Cerebellar cortex (tissue), 1 donor: ENCODE measurements around the gene NAALADL2.

ENCODE experiments used
- DNase-seq: peaks from one replicate; pipeline ENCODE4 v3.0.0-alpha.2; 2015; ENCODE audit warnings: low spot score

The NAALADL2 gene

DNA sequence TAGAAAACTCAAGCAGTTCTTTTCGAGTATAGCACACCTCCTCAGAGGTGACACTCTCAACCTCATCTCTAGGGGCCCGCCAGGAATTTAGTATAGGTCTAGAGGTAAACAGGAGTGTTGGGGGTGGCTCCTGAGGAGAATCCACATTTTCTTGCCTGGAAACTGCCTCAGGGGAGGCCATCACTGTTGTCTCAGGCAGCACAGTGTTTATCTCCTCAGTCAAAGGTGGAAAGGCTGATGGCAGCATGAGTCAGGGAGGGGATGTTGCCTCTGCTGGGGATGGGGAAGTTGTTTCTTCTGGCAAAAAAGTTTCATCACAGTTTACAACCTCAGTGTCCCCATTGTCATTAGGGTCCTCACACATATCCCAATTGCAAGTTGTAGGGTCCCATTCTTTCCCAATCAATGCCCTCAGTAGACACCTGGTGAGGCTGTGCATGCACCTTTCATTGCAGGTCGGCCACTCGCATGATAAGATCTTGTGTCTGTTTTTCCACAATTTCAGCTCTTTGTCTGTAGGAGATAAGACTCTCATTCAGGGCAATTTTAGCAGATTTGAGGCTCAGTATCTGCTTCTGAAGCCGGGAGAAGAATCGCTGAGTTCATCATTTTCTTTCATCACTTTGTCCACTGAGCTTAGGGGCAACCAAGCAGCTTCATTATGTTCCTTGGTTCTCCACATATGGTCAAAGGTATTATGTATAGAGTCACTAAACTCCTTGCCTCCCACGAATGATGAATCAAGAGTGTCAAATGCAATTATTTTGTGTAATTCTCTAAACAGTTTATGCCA is 25.8 kb downstream of the NAALADL2 start:
- DNase-seq = no peak

DNA sequence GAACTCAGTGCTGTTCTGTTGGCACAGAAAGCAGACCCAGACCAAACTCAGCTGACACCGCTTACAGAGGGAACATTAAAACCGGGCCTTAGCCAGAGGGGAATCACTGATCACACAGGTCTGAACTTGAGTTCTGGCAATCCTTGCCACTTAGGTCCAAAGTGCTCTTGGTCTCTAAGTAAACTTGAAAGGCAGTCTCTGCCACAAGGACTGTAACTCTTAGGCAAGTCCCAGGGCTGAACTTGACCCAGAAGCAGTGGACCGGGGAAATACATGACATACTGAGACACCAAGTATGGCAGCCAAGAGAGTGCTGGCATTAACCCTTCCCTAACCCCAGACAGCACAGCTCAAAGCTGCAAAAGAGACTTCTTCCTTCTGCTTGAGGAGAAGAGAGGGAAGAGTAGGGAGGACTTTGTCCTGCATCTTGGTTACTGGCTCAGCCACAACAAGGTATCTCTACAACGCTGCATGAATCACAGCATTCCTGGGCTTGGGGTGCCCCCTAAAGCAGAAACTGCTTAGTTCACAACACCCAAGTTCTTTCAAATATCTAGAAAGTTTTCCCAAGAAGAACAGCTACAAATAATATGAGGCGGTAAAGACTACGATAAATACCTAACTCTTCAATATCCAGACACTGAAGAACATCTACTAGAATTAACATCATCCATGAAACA is 32.5 kb downstream of the NAALADL2 start:
- DNase-seq = no peak

DNA sequence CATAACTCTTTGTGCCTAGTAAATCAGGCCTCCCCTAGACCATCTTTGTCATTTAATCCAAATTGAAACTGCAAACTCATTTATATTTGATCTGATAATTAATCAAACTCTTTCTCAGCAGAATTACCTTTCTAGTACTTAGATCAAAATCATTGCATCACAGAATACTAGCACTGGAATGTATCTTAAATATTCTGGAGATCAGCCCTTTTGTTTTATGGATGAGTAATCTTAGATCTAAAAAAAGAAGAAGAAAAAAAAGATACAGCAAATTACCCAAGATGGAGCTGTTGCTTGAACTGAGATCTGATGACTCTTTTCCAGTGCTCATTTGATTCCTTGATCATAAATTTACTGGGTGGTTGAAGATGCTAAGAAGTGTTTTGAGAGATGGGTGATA is 47.9 kb downstream of the NAALADL2 start:
- no peak for DNase-seq

DNA sequence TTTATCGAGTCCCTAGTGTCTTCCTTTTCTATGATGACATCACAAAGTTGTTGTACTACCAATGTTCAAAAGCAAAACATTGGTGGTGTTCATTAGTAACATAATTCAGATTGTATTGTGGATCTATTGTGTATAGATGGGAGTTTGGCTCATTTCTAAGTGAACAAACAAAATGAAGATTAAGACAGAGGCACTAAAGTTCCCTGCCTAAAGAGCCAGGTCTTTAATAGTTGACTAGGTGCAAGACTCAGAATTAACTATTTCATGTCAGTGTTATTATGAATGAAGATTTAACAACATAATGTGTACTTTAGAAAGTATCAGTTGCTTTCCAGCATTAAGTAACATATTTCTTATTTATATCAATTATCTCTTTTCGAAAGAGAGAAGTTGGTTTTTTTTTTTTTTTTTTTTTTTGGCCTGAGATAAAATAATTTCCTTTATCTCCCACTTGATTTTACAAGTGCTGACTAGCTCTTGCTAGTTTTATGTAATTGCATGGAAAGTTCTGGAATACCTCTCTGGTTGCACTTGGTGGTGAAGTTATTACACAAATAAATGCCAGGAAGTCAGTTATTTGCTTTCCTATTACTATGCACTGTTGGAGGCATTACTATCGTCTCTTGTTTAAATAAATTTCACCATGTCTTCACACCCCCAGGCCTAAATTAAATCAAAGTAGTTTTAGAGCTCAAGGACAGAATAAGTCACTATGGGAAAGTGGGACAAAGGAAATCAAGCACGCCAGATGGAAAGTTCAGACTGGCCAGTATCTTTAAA is 48.7 kb downstream of the NAALADL2 start:
- no peak for DNase-seq

DNA sequence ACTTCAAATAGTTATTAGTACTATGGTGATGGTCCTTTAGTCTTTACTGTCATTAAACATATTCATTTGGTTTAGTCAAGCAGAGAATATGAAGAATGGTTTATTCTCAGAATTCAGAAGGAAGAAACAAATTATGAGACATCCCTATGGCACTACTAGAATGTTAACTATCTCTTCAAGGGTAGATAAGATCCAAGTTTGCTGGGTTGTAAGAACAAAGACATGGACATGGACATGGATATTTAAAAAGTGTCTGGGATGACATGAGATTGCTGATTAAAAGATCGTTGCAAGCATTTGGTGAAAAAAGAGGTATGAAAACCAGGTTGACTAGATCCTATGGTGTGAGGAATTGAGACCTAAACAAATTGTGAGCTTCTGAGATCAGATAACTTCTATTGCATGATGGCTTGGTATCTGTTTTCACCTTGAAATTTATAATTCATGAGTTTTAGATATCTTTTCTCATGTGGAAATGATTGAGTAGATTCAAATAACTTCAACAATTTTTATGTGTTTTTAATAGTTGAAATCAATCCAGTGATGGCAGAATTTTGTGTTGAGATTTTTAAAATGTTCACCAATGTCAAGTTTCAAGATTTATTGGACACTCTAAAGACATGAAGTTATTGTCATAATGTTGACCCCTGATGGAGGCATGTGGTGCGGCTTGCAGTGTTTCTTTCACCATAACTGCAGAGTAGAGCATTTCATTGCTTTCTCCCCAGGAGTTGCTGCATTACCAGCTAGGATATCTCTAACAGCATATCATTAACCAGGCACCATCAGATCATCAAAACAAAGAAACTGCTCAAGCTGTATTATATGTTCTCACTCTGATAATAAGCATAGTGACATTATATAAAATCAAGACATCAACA is 72.6 kb downstream of the NAALADL2 start:
- DNase-seq = no peak

DNA sequence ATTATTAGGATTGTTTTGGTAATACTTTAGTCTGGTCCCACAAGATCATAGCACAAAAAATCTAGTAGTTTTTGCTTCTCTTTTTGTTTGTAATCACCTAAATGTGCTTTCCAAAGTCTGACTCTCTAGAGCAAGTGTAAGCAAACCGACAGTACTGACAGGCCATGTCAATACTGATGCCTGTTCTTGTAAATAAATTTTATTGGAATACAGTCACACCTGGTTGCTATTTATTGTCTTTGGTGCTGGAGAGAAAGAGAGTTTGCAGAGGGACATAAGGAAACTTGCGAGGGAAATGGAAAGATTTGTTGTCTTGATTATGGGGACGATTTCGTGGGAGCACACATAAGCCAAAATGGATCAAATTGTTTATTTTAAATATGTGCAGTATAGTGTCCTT is 77.5 kb downstream of the NAALADL2 start:
- no peak for DNase-seq

DNA sequence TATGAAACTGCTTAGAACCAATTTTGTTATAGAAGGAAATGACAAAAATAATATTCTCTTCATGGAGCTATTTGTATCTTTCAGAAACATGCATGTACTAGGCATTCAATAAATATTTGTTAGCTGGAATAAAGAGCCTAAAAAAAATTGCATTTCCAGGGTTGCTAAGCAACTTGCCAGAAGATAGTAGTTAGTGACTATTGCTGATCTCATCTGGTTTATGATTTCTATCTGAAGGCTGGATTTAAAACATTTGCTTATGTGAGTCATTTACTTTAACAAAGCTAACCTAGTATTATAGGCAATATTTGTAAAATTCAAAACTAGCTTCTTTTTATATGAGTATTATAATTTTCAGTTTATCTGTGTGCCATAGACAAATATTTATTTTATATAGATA is 78.3 kb downstream of the NAALADL2 start:
- no peak for DNase-seq

DNA sequence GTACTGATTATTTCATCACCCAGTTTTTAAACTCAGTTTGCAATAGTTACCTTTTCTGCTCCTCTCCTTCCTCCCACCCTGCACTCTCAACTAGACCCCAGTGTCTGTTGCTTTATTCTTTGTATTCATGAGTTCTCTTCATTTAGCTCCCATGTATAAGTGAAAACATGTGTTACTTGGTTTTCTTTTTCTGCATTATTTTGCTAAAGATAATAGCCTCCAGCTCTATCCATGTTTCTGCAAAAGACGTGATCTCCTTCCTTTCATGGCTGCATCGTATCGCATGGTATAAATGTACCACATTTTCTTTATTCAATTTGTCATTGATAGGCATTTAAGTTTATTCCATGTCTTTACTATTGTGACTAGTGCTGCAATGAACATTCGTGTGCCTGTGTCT is 79.0 kb downstream of the NAALADL2 start:
- no peak for DNase-seq

DNA sequence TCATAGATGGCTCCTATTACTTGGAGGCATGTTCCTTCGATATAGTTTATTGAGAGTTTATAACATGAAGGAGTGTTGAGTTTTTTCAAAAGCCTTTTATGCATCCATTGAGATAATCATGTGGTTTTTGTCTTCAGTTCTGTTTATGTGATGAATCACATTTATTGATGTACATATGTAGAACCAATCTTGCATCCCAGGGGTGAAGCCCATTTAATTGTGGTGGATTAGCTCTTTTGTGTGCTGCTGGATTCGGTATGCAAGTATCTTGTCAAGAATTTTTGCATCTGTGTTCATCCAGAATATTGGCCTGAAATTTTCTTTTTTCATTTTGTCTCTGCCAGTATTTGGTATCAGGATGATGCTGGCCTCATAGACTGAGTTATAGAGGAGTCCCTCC is 81.0 kb downstream of the NAALADL2 start:
- no peak for DNase-seq

DNA sequence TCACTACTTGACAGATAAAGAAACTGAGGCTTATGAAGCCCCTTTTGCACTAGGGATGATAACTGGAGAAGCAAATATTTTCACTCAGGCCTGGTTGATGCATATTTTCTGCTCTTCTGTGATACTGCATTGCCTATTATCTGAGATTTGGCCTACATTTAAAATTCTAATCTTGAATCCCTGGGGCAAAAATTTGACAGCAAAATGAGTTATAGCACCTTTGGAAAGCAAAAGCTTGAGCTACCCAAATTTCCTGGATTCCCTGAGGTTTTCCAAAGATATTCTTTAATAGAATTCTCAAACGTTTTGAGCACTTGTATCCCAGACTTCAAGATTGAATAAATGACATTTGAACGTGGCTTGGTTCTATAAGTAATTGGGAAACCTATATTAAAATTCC is 86.1 kb downstream of the NAALADL2 start:
- DNase-seq = no peak

DNA sequence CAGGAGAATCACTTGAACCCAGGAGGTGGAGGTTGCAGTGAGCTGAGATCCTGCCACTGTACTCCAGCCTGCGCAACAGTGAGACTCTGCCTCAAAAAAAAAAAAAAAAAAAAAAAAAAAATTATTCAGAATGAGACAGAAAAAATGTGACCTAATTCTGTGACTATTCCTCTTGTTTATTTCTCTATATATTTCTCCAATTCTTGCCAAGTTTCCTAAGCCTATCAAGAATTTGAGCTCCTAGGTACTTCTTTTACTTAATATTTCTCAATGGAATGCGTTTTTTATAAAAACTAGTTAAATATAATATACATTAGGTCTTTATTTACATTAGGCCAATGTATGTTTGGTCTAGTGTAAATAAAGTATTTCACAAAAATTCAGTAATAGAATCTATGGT is 86.8 kb downstream of the NAALADL2 start:
- no peak for DNase-seq

DNA sequence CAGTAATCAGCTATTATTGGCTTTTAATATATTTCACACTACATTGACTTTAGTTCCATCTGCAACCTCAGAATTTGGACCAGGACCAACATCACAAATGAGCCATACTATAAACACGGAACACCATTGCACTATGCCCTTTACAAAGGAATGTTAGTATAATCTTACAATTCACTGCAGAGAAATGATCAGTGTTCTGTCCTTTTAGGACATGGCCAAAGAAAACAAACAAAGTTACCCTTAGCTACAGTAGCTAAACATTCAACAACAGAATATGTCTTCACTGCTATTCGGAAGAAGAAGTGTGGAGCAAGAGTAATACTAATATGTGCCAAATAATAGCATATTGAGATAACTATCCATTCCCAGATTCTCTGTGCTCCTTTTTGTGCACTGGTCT is 90.4 kb downstream of the NAALADL2 start:
- no peak for DNase-seq

DNA sequence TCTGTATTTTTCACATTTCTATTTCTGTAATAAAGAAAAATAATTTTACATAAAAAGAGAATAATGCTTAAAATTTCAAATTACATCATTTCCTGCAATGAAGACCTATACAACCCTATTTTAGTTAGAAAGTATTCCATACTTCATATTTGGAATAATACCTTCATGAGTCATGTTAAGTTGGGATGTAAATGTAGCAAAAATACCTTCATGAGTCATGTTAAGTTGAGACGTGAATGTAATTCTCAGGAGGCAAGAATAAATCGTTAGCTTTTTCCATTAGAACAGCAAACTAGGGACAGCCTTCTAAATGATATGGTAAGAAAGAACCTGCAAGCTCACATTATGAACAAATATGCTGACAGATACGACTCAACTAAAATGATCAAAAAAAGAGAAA is 91.9 kb downstream of the NAALADL2 start:
- DNase-seq = no peak

DNA sequence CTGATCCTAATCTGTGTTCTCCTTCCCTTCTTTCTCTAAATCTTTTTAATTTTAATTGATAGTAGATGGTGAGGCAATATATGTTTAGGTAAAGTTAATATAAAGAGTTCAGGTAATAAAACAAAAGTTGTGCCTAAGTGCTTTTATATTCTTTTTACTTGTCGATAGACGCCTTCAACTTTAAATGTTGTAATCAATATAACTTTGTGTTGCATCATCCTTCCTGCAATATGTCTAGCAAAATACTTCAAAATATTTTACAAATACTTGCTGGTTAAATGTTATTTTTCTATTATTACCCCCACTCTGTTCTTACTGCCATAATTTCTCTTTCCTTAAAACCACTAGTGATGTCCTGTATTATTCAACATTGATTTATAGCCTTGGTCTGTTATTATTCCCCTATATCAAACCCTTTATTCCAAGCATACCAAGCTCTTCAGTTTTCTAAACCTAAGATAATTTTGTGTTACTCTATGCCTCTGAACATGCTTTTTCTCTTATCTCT is 92.4 kb downstream of the NAALADL2 start:
- DNase-seq = no peak

DNA sequence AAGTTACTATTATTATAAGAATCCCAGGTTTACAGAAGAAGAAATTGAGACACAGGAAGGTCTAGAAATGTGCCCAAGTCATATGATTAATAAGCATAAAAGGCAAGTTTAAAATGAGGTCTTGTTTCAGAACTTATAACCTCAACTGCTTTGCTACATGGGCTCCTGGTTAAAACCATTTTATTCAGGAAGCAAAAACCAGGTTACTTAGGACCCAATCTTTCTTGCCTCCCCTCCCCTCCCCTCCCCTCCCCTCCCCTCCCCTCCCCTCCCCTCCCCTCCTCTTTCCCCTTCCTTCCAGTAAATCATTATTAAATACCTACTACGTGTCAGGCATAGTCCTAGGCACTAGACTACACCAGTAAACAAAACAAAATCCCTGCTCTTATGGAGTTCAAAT is 93.9 kb downstream of the NAALADL2 start:
- no peak for DNase-seq

DNA sequence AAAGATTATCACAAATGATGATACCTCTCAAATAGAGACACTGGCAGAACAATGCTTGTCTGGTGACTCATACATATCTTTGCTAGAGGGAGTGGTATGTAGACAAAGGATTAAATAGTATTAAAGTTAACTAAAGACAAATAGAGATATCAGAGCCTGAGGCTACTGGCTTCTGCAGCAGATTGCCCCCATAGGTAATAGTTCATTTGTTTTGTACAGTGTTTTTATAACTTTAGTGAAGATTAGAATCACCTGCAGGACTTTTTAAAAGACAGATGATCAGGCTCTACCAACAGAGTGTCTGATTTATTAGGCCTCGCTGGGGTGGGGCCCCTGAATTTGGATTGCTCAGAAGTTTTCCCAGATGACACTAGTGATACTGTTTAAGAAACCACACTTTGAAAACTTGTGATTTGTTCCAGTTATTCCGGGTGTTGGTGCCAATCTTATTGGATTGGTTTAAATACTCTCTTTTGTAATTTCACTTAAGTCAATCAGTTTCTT is 96.4 kb downstream of the NAALADL2 start:
- no peak for DNase-seq

DNA sequence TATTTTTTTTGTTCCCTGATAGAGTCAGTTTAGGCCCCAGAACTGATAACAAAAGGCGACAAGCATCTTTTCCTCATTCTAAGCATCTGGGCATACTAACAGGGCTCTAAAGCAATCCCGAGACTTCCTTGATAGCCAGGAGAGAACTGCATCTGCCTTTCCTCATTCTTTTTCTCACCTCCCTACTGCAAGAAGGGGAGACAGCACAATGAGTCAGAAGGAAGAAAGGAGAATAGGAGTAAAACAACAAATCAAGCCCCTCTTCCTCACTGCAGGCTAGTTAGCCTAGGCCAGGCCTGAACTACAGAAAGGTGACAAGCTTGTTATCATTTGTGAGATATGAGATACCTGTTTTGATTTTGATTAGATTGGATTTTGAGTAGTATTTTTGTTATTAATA is 97.9 kb downstream of the NAALADL2 start:
- no peak for DNase-seq

DNA sequence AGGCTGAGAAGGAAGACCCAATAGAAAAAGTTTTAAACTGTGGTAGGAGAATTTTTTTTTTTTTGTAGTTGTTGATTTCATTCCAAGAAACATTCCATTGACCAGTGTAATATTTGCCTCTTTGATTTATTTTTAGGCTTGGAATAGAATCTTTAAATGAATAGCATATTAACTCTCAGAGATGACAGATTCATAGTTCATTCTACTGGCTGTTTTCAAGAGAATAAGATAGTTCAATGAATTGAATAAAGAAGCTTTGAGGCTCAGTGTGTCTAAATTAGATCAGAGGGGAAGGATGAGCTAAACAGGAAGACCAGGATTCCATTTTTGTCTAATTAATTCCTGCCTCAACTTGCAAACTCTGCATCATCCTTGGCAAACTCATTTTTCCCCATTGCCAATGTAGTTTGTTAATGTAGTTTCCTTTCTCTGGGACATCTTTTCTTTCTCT is 98.4 kb downstream of the NAALADL2 start:
- DNase-seq = no peak

DNA sequence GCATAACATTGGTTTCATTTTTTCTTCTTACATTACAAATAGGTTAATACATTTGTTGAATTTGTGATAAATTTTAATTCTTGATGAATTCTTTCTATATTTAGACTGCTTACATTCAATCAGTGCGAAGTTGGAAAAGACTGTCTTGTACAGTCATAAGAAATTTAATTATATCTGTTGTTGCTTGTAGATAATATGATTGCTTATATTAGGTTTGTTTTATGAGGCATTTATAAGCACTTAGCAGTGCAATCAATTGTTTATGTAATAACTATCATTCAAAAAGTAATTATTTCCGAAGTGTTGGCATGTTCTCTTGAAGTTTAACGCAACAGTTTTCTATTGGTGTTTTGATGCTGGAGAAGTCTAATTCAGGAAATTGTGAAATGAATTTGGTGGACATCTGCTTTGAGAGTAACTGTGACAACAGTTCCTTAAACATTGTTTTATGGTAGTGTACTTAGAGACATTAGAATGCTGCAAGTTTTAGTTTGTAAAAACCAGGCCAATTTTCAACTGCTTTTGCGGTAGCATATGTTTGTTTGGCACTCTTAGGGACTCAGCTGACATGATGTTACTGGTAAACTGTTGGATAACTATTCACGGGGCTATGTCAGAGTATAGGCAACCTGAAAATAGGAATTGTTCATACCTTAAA is 99.7 kb downstream of the NAALADL2 start:
- DNase-seq = no peak

DNA sequence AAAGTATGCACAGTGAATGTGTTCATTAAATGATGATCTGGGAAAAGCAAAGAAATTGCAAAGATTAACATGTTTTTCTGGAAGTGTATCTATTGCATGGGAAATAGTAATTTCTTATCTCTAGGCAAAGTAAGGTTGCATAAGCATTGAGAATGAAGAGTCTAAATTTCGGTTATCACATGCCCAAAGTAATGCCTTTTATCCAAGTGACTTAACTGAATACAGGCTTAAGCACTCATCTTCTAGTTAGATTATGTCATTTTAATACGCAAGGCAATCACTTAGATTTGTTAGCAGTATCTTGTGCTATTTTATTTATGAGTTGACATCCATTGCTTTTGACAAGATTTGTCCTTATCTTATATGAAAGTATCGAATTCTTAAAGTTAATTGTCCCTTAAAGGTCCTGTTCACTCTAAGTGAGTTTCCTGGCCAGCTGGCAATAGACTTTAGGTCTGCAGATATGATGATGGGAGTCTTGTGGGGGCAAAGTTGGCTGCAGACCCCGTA is 100.5 kb downstream of the NAALADL2 start:
- DNase-seq = no peak

DNA sequence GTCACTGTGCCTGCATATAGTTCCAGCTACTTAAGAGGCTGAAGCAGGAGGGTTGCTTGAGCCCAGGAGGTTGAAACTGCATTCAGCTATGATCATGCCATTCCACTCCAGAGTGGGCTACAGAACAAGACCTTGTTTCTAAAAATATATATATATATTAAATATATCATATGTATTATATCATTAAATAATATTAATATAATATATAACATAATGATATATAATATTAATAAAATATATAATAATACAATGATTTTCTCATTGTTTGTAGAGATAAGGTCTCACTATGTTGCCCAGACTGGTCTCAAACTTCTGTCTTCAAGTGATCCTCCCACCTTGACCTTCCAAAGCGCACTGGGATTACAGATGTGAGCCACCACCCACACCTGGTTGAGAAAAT is 101.8 kb downstream of the NAALADL2 start:
- DNase-seq = no peak
